GM21423 (cell line): ENCODE results near the gene TTLL1.
"Not testable (repeated sequence)": the region's sequence is repeated elsewhere in the genome, so short reads cannot be mapped to it uniquely, and the experiment has no call there.

Experiments used
- ATAC-seq: cut with Tn5 transposase; IDR thresholded peaks from one replicate; pipeline ENCODE4 v1.9.1; 2021; ENCODE audit warnings: mild to moderate bottlenecking, moderate library complexity; ENCODE audit not compliant: unreplicated experiment

Gene TTLL1

DNA sequence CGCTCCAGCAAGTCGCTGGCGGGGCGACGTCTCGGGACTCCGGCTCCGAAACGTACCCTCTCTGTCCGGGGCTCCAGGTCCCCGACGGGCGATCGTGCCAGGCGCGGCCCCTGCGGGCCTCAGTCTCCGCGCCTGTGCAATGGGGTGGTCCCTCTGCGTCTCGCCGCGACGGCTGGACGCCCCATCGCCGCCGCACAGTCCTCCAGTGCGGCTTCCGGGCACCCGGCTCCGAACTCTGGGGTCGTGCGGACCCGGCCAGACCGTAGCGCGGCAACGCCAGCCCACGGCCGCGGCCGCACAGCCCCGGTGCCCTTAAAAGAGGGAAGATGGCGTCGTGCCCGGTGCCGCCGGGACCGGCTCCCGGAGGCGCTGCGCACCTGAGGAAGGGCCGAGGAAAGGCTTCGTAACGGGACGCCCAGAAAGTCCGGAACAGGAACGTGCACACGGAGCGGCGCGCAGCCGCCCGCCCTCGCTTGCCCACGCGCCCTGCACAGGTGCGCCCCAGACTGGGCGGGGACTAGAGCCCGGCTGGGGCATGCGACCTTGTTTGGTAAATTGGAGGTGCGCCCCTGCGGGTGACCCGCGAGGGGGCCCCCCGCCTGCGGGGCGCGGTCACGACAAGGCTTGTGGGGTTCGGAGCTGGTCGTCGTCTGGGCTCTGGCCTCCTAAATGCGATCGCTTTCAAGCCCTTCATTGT is 21.9 kb upstream of the TTLL1 start:
- ATAC-seq = no peak

DNA sequence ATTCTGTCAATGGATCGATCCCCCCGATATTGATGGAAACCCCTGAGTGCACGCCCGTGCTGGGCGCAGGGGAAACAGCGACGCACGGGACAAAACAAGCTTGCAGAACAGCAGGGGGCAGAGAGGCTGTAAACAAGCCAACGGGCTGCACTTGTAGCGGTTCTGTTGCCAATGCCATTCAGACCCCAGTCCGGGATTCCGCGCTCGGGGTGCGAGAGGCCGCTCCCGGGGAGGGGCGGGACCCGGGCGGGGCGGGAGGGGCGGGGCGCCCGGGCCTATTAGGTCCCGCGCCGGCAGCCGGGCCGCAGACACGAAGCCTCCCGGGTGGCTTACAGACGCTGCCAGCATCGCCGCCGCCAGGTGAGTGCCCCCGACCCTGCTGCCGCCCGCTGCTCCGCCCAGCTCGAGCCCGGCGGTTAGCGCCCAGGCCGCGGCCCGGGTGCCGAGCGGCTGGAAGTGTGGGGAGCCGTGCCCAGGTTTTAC is 21.3 kb upstream of the TTLL1 start, which contains the start of gene BIK:
TSS of gene BIK (plus strand) at position 307 of the 483 bp plus-strand sequence. CDS start 13,273 bp downstream, outside the sequence.
- no peak for ATAC-seq

DNA sequence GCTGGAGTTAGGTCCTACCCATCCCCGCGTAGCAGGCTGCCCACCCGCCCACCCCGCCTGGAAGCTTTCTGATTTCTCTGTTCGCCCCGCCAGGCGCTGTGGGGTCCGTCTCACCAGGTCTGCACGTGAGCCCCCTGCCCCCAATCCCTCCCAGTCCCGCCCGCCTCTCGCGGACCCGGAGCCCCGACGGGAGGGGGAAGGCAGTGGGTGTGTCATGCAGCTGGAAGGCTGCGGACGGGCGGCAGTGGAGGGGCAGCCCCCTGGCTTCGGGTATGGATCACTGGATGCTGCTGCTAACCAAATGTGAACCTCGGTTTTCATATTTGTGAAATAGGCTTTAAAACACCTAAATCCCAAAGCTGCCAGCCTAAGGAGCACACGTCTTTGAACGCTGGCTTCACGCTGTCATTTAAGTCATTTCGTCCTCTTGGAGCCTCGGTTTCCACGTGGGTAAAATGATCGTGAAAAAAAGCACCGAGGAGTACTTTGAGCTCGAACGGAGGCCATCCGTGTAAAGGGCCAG is 20.8 kb upstream of the TTLL1 start:
- no peak for ATAC-seq

DNA sequence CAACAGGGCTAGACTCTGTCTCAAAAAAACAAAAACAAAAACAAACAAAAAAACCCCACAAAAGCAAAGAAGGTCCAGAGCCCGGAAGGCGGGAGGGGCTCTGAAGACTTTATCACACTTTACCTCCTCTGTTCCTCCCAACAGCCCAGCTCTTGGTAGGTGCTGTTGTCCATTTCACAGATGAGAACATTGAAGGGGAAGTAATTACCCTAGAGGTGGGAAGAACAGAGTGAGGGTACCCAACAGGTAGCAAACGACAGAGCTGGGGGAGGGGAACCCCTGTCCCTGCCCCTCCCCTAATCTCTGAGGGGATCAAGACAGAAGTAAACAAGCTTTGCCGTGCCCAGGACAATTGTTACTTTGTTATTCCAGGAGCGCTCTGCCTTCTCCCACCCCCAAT is 20.3 kb upstream of the TTLL1 start:
- ATAC-seq = no peak

DNA sequence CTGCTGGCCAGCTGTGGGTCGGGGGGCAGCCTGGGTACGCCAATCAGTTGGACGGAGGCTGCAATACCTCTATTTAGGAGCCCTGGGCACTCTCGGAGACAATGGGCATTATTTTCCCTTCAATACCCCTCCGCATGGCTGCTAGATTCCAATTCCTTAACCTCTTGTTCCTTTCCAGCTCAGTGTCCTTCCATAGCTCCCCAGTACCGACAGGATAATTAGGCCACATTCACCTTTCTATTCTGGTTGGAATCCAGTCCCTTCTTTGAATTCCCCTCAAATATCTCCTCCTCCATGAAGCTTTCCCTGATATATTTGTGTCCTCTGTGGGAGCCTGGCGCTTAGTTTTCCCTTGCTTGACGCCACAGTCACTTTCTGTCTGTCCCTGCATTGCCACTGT is 17.1 kb upstream of the TTLL1 start:
- no peak for ATAC-seq

DNA sequence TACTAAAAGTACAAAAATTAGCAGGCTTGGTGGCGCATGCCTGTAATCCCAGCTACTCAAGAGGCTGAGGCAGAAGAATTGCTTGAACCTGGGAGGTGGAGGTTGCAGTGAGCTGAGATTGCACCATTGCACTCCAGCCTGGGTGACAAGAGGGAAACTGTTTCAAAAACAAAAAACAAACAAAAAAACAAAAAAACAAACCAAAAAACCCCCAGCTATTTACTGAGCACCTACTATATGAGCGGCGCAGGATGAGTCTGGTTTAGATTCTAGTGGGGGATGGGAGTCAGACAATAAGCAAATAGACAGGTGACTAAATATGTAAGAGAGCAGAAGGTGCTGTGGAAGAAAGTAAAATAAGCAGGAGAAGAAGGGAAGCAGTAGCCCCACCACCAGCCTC is 15.8 kb upstream of the TTLL1 start:
- not testable (repeated sequence) for ATAC-seq

DNA sequence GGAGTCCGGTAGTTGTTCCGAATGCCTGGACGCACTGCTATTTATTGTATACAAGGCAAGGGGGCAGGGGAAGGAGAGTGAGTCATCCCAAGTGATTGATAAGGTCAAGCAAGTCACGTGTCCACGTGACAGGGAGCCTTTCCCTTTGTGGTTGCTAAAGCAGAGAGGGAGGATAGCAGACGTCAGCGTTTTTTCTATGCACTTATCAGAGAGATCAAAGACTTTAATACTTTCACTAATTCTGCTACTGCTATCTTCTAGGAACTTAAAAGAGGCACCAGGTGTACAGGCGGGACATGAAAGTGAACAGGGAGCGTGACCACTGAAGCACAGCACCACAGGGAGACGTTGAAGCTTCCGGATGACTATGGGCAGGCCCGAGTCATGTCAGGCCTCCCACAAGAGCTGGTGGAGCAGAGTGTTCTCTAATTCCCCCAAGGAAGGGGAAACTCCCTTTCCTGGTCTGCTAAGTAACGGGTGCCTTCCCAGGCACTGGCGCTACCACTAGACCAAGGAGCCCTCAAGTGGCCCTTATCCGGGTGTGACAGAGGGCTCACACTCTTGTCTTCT is 14.9 kb upstream of the TTLL1 start:
- ATAC-seq = not testable (repeated sequence)

DNA sequence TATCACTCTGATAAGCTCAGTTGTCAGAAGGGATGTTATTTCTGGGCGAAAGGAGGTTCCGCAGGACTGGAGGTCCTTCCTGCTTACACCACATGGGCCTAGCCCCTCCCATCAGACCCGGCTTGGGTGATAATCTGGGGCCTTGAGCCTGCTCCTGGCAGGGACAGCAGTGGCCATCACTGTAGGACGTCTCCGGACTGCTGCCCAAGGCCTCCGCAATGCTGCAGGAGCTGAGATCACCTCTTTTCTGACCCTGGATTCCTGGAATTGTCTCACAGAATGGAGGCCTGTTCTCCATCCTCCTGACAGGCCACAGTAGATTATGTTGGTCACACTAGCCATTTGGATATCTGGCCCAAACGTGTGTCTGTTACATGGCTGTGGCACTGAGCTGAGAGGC is 12.1 kb upstream of the TTLL1 start:
- ATAC-seq = no peak

DNA sequence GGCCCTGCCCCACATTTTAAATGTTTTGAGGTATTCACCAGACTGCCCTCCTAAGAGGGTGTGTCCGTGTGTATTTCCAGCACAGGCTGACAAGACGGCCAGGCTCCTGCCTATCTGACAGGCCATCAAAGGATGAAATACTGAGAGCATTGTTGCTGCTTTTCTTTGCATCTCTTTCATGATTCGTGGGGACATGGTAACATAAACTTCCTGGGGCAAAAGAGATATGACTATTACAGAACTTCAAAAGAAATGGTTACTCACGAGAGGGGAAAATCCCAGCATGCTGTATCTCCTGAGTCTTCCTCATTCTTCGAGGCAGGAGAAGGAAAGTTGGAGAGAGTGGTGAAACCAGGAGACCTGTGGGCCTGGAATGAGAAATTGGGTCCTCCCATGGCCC is 11.0 kb upstream of the TTLL1 start:
- no peak for ATAC-seq

DNA sequence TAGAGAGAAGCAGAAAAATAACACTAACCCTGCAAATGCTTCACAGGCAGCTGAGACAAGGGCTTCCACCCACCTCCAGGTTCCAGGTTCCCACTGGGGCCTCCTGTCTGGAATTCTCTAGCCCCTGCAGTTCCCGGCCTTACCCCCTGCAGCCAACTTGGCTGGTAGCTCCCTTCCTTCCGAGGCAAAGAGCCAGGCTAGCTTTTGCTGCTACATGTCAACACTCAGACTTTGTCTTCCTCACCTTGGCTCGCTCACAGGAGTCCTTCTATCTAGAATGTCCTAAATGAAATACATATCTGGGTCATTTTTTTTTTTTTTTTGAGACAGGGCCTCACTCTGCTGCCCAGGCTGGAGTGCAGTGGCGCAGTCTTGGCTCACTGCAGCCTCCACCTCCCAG is 9.9 kb upstream of the TTLL1 start:
- ATAC-seq = no peak

DNA sequence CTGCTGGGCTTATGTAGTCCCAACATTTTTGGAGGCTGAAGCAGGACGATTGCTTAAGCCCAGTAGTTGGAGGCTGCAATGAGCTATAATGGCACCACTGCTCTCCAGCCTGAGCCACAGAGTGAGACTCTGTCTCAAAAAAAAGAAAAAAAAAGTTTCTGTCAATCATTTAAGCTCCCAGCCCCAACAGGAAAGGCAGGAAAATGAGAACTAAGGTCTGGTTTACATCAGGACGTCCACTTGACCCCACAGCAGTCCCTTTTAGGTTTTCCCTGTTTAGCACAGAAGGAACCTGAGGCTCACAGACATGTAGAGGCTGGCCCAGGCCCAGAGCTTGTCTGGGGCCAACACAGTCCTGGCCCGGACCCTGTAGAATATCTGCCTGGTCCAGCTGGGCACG is 9.2 kb upstream of the TTLL1 start:
- no peak for ATAC-seq

DNA sequence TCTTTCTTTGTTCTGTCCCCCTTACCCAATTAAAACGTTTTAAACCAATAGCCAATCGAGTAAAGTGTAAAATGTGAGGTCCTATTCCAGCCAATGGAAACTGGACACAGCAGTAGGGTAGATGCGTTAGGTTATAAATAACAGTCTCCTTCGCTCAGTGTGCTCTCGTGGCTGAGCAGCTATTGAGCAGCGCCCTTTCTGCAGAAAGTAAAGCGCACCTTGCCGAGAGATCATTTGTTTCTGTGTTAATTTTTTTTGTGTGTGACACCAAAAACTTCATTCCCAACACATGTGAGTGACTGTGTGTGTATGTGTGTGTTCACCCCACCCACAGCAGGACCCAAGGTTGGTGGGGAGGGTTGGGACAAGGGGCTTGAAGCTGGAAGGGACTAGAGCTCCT is 7.2 kb upstream of the TTLL1 start:
- ATAC-seq = no peak

DNA sequence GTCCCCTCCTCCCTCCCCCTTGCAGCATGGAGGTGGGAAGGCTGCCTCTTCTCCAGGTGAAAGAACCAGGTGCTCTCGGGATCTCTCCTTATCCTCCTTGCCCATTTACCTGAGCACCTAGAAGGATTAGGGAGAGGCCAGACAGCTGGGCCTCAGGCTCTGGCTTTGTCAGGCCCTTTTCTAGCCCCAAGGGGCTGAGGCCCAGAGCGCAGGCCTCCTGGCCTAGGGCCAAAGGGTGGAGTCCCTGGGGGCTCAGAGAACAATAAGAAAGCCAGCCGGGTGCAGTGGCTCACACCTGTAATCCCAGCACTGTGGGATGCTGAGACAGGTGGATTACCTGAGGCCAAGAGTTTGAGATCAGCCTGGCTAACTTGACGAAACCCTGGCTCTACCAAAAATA is 5.4 kb upstream of the TTLL1 start:
- no peak for ATAC-seq

DNA sequence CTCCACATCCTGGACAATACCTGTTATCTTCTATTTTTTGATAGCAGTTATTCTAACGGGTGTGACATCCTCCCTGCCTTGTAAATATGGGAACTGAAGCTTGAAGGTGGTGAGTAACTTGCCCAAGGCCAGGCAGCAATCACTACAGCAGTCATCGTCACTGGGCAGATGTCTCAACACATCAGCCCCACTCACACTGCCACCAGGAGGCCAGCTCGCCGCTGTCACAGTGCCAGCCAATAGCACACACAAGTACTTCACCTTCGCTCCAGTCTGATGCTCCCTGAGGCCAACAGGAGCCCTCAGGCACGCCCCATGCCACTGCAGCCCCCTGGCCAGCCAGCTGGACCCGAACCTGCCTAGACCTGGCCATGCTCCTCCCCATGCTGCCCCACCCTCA is 4.9 kb upstream of the TTLL1 start:
- no peak for ATAC-seq

DNA sequence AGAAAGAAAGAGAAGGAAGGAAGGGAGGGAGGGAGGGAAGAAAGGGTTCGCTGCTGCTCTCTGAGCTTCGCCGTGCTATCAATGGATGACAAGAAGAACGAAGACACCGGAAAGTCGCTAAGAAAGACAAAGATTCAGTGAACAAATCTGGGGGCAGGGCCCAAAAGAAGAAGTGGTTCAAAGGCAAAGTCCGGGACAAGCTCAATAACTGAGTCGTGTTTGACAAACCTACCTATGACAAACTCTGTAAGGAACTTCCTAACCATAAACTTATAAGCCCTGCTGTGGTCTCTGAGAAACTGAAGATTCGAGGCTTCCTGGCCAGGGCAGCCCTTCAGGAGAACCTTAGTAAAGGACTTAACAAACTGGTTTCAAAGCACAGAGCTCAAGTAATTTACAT is 2.9 kb upstream of the TTLL1 start:
- no peak for ATAC-seq

DNA sequence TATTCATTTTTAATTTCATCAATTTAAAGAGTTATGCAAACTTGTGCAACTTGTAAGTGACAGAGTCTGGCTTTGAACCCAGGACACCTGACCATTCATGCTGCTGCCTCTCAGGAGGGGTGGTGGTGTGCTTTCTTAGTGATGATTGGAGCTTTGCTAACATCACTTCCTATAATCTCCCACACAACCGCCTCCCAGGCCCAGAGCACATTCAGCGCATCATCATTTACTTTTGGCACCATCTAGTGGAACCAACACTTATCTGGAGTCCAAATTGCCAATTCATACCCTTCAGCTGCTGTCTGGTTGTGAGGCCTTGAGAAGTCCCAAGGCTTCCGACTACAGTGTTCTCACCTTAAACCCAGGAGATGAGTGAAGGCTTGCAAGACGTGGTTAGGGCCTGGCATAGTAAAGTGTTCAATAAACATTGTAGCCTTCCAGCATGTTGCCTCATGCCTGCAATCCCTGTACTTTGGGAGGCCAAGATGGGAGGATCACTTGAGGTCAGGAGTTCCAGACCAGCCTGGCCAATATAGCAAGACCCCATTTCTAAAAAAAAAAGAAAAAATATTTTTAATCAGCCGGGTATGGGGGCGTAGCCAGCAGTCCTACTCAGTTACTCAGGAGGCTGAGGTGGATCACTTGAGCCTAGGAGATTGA is 1.1 kb upstream of the TTLL1 start:
- ATAC-seq = no peak

DNA sequence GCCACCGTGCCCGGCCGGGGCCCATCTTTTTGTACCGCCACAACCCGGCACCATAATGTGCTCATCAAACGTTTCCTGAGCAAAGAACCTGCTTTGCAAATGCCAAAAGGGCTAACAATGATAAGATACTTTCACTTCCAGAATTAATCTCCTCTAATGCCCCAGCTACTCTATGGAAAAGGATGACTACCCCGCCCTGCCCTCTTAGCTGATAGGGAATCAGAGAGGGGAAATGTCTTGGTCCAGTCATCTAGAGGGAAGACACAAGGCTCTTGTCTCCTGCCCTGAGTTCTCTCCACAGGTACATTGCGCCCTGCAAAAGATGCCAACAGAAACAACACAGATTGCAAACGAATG is 586 bp downstream of the TTLL1 start:
- ATAC-seq = no peak

DNA sequence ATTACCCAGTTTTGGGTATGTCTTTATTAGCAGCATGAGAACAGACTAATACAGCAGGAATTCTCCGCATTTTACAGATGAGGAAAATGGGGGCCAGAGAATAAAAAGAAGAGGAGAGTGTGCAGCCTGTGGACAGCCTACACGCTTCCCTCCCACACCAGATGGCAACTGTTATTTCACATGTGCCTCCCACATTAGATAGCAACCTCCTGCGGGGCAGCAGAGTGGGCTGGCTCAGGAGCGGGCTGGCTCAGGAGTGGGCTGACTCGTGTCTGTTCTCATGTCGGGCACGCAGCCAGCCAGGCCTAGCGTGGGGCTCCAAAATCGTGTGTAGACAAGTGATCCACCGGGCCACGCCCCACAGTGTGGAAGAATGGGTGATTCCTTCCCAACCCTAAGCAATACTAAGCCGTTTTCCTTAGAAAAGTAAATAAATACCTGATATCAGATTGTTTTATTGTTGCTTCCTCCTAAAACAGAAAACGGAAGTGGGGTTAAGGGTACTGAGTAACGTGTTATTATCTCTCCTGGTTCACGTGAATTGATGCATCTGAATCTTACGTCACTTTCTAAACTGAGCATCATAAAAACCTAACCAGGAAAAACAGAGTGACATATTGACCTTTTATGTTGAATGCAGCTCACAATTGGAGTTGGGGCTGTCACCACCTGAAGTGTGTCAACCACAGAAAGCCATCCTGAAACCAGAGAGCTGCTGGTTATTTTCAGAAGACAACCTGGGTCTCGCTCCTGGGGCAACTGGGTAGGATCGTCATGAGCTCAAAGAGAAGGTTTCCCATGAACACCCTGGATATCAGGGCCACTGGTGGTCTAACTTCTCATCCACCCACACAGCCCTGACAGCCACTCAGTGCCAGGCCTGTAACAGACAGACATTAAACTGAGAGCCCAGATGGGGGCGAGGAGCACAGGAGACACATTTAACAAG is 3.3 kb downstream of the TTLL1 start:
- ATAC-seq = no peak

DNA sequence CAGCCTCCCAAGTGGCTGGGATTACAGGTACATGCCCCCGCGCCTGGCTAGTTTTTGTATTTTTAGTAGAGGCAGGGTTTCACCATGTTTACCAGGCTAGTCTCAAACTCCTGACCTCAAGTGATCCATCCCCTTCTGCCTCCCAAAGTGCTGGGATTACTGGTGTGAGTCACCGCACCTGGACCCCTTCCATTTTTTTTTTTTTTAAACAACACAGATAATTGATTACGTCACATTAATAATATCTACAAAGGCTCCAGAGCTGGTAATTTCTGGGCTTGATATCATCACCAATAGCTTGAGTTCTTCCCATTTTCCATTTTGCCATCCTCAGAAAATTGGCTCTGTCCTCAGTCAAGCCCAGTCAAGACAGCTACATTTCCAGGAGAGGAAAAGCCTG is 7.2 kb downstream of the TTLL1 start:
- no peak for ATAC-seq

DNA sequence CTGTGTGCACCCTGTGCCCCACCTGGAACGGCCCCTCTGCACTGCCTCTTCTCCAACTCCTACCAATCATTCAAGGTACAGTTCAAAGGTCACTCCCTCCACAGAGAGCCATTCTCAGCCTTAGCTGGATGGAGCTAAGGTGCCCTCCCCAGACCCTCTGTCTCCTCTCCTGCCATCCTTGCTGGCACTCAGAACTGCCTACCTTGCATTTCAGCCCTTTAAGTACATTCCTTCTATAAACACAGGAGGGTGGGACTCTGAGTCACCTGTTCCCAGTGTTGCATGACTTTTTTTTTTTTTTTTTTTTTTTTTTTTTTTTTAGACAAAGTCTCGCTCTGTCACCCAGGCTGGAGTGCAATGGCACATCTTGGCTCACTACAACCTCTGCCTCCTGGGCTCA is 8.6 kb downstream of the TTLL1 start:
- no peak for ATAC-seq

DNA sequence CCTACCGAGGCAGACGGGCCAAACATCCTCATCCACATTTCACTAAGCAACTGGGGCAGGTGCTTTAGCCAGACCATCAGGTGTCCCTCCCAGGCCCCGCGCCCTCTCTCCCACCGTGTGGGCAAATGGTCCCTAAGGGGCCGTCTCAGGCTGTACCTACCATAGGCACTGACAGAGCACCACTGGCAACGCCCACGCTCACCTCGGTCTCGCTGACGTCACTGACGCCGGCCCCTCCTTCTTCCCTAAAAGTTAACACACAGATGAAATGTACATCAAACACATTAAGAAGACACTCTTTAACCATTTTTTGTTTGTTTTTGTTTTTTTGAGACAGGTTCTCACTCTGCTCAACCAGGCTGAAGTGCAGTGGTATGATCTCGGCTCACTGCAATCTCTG is 9.4 kb downstream of the TTLL1 start:
- no peak for ATAC-seq
